Fibroblast of skin of scalp (primary cell): ENCODE measurements around the gene CXCL9. TPM values are rescaled to one million over a fixed set of nuclear protein-coding genes. Genes with fewer than 3 reads are reported as not detected.
"Not testable (repeated sequence)": the region's sequence is repeated elsewhere in the genome, so short reads cannot be mapped to it uniquely, and the experiment has no call there.

Source experiments
- DNase-seq: peaks from one replicate; pipeline ENCODE4 v3.0.0-alpha.2; 2013
- polyA plus RNA-seq, 2 experiments: library from polyadenylated mRNA; unstranded; fragments of 120-200 nt; gene quantifications; one replicate each; pipeline ENCODE4 v1.2.1, GENCODE V29; 2013; ENCODE audit not compliant: insufficient read length in 2 of 2

The CXCL9 gene
- not detected for polyA plus RNA-seq (2013, experiment 1 of 2; ENCODE audit: insufficient read length)
- polyA plus RNA-seq (2013, experiment 2 of 2; ENCODE audit: insufficient read length): not detected

- no peak for DNase-seq
Observed at GRCh38 chr4:76007089-76007862, at the start of gene CXCL9. Gene CXCL9, minus strand, starts transcription at chr4:76007509. Its CDS starts 60 bp downstream, at chr4:76007449.

GRCh38 chr4:76055421-76055820, 48.1 kb upstream of the CXCL9 start:
- no peak for DNase-seq

GRCh38 chr4:76055016-76055415, 47.7 kb upstream of the CXCL9 start:
- DNase-seq: no peak

GRCh38 chr4:76053730-76054129, 46.4 kb upstream of the CXCL9 start:
- no peak for DNase-seq

GRCh38 chr4:76050560-76051050, 43.3 kb upstream of the CXCL9 start:
- DNase-seq: not testable (repeated sequence)

- DNase-seq: not testable (repeated sequence)
Observed at GRCh38 chr4:76049860-76050416, 42.6 kb upstream of the CXCL9 start.

- not testable (repeated sequence) for DNase-seq
Observed at GRCh38 chr4:76044686-76045085, 37.4 kb upstream of the CXCL9 start.

- not testable (repeated sequence) for DNase-seq
Observed at GRCh38 chr4:76043306-76043705, 36.0 kb upstream of the CXCL9 start.

- not testable (repeated sequence) for DNase-seq
Observed at GRCh38 chr4:76042241-76042998, 35.1 kb upstream of the CXCL9 start.

GRCh38 chr4:76036855-76037254, 29.5 kb upstream of the CXCL9 start:
- DNase-seq: no peak

GRCh38 chr4:76035799-76036380, 28.6 kb upstream of the CXCL9 start, which contains the start of gene CXCL11:
Gene CXCL11, minus strand, starts transcription at chr4:76036070. Its CDS starts 83 bp downstream, at chr4:76035987.
- no peak for DNase-seq

- no peak for DNase-seq
Observed at GRCh38 chr4:76035141-76035540, 27.8 kb upstream of the CXCL9 start.

- no peak for DNase-seq
Observed at GRCh38 chr4:76029300-76029699, 22.0 kb upstream of the CXCL9 start.

- DNase-seq: no peak
Observed at GRCh38 chr4:76028350-76028765, 21.0 kb upstream of the CXCL9 start.

GRCh38 chr4:76024065-76024464, 16.8 kb upstream of the CXCL9 start:
- DNase-seq: no peak

GRCh38 chr4:76023389-76023788, 16.1 kb upstream of the CXCL9 start, which contains the start of gene CXCL10:
Gene CXCL10, minus strand, starts transcription at chr4:76023497. Its CDS starts 66 bp downstream, at chr4:76023431.
- no peak for DNase-seq

- DNase-seq: no peak
Observed at GRCh38 chr4:76022677-76023076, 15.4 kb upstream of the CXCL9 start.

GRCh38 chr4:76022031-76022430, 14.7 kb upstream of the CXCL9 start:
- no peak for DNase-seq

GRCh38 chr4:76017056-76017686, 9.9 kb upstream of the CXCL9 start:
- no peak for DNase-seq

- no peak for DNase-seq
Observed at GRCh38 chr4:76016393-76016792, 9.1 kb upstream of the CXCL9 start.

- no peak for DNase-seq
Observed at GRCh38 chr4:76013540-76013939, 6.2 kb upstream of the CXCL9 start.

GRCh38 chr4:76012388-76012801, 5.1 kb upstream of the CXCL9 start:
- peak; percentile 12 for DNase-seq
